ENCODE results near the gene MAD1L1. TPM values are rescaled to one million over a fixed set of nuclear protein-coding genes. Genes with fewer than 3 reads are reported as not detected.

Gene MAD1L1
- total and polyA plus RNA-seq, 2 of the 4 experiments (the other 2 are of a cell fraction), result 29.0 to 40.9 TPM

GRCh38 chr7:1946025-1946772 lies 286.5 kb downstream of the MAD1L1 start:
- Histone ChIP-seq H3K4me1 (ENCODE audit: control insufficient read depth, insufficient read depth, low read length) (no peaks in the 10 kb centered on the region), H3K9me3 (ENCODE audit: control insufficient read depth, insufficient read depth, low read length) (no peaks in the 10 kb centered on the region), H3K9me1 (ENCODE audit: insufficient read depth, low read length) (no peaks in the 10 kb centered on the region), H4K20me1 (ENCODE audit: insufficient read depth, low read length) (no peaks in the 10 kb centered on the region; the same call in 1 of the 2 replicates), H4K8ac (ENCODE audit: low read depth in 2 of 2, low read length in 2 of 2) (no peak overlapping the region), H3K4me3 (ENCODE audit: insufficient read depth, low read depth, low read length) (no peak overlapping the region), H2BK120ac (ENCODE audit: low read depth, low read length) (no peak overlapping the region), H2BK15ac (ENCODE audit: low read depth, low read length) (no peak overlapping the region), H3K27ac (ENCODE audit: insufficient read depth, low read length) (no peak overlapping the region), H3K18ac (ENCODE audit: low read depth, low read length) (no peak overlapping the region), H2AK9ac (replicated peaks; ENCODE audit: low read depth, low read length, poor library complexity) (no peak overlapping the region), H3K79me1 (ENCODE audit: low read depth in 1 of 2, low read length in 2 of 2) (no peaks in the 10 kb centered on the region; a peak in 1 of 4 replicates), H4K91ac (ENCODE audit: insufficient read depth, low read depth, low read length) (no peak overlapping the region), H2AK5ac (ENCODE audit: low read depth, low read length) (no peak overlapping the region), H3K27me3 (ENCODE audit: control insufficient read depth, insufficient read depth, low read length) (no peaks in the 10 kb centered on the region), H3K4me2 (ENCODE audit: low read depth, low read length) (no peak overlapping the region), H3K36me3 (ENCODE audit: control insufficient read depth, insufficient read depth, low read length) (peaks cover 3% of the 10 kb centered on the region; the same call in 1 of the 2 replicates), H2BK20ac (ENCODE audit: low read depth, low read length) (no peak overlapping the region), H3K4ac (ENCODE audit: low read depth, low read length) (no peak overlapping the region), H3K23ac (ENCODE audit: low read depth, low read length) (no peak overlapping the region), H2AFZ (replicated peaks; ENCODE audit: low read length, poor library complexity) (no peak overlapping the region), H2BK5ac (ENCODE audit: low read depth, low read length, poor library complexity, severe bottlenecking) (no peak overlapping the region), H3K14ac (replicated peaks; ENCODE audit: low read depth, low read length) (no peak overlapping the region), H3K56ac (ENCODE audit: extremely low read depth, insufficient read depth, low read length) (no peak overlapping the region), H3K9ac (ENCODE audit: low read depth, low read length) (no peak overlapping the region), H4K5ac (ENCODE audit: low read depth, low read length) (no peak overlapping the region)
- no TSS peak for BruUV-seq (replicated peaks)
- no peak for TF ChIP-seq RFX5 (IDR thresholded peaks at IDR 0.05; ENCODE audit: low read depth, low read length)
- no peak for TF ChIP-seq ELK1 (IDR thresholded peaks at IDR 0.05; ENCODE audit: borderline replicate concordance, low read depth, low read length)
- DNase-seq (no peak), ATAC-seq (ENCODE audit: low read depth) (no peak)
- in situ Hi-C loops (cut with MboI; ENCODE audit: low sequenced_read_pairs) (no loop called here), dilution Hi-C loops (cut with HindIII; ENCODE audit: low sequenced_read_pairs, unreplicated experiment) (no loop called here), intact Hi-C loops (cut with micrococcal nuclease) (no loop called here)
- CTCF ChIA-PET, result no interaction called here
- whole genome bisulfite sequencing, 2 experiments (ENCODE audit: extremely low coverage in 2 of 2, insufficient read length in 1 of 2), result 93% methylated on average over 11 of the region's 23 CpGs; no CpG with 5 or more reads in 1 of the 2 experiments
- POLR2A ChIA-PET (ENCODE audit: unreplicated experiment), result no interaction called here
